ENCODE data around the gene PCID2. TPM values are rescaled to one million over a fixed set of nuclear protein-coding genes. Genes with fewer than 3 reads are reported as not detected.
A peak's percentile ranks its signal among the peaks of the same experiment; 100 is the strongest.
"Not testable (repeated sequence)": the region's sequence is repeated elsewhere in the genome, so short reads cannot be mapped to it uniquely, and the experiment has no call there.

Gene PCID2
- total RNA-seq, 1 donor from 2014 or later = 42.6 TPM

GRCh38 chr13:113167155-113167554 lies 41.3 kb downstream of the PCID2 start:
- DNase-seq (ENCODE audit: low read depth in 2 of 2) = no peak

- no peak for DNase-seq (ENCODE audit: low read depth in 2 of 2)
Observed at GRCh38 chr13:113166681-113167080, 41.8 kb downstream of the PCID2 start.

DNA sequence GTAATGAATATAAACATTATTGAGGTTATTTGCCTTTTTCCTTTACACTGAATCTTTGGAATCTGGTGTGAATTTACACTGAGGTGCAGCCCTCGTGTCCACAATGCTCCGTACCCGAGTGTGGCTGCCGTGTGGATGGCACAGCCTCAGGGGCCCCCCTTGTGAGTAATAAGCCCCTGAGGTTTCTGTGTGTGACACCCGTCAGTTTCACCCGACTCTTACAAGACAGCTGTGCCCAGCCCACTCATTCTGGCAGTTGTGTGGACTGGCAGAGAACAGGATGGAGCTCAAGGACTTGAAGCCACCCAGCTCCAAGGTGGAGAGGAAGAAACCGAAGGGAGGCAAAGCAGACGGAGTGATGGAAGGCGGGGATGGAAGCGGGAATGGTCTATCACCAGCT lies 42.2 kb downstream of the PCID2 start:
- DNase-seq (ENCODE audit: low read depth in 2 of 2) = no peak

DNA sequence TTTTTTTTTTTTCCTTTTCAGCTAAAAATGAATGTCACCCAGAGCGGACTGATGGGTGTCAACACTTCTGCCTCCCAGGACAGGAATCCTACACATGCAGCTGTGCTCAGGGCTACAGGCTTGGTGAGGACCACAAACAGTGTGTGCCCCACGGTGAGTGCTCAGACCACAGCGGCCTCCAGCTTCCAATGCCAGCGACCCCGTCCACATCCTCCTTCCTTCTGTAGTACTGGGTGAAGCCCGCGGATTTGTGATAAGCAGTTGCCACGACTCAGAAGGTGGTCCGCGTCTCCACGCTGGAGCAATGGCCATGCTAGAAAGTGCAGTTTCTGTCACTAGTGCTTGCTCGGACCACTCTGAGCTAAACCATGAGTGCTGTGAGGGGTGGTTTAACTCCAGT lies 44.0 kb downstream of the PCID2 start:
- no peak for DNase-seq (ENCODE audit: low read depth in 2 of 2)

DNA sequence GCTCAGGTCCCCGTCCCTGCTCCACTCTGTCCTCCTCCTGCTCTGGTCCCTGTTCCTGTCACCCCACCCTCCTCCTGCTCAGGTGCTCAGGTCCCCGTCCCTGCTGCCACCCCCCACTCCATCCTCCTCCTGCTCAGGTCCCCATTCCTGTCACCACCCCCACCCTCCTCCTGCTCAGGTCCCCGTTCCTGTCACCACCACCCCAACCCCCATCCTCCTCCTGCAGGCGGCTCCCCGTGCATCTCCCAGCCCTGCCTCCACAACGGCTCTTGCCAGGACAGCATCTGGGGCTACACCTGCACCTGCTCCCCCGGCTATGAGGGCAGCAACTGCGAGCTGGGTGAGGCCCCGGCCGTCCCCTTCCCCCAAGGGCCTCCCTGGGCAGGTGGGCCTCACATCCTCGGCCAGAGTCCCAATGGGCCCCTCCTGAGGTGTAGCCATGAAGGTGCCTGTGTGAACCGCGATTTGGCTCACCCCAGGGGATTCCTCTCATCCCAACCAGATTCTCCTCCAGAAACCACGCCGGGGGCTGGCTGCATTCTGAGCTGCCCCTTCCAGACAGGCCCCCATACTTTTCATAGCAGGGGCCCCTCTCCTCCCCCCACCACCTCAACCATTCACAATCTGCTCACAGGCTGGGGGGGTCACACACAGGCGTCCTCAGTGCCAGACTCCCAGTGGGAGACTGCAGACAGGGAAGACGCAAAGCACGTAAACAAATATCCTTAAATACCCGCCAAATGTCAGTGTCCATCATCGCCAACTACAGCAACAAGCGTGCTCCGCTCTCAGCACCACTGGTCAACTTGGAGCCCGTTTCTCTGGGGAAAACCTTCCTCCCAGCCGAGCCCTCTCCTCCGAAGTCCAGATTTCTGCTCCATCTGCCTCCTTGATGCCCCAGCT lies 45.4 kb downstream of the PCID2 start:
- no peak for DNase-seq (ENCODE audit: low read depth in 2 of 2)

- DNase-seq (ENCODE audit: low read depth in 2 of 2) = not testable (repeated sequence)
Observed at GRCh38 chr13:113161975-113162374, 46.5 kb downstream of the PCID2 start.

GRCh38 chr13:113161433-113161832 lies 47.0 kb downstream of the PCID2 start:
- no peak for DNase-seq (ENCODE audit: low read depth in 2 of 2)

GRCh38 chr13:113160983-113161382 lies 47.5 kb downstream of the PCID2 start:
- no peak for DNase-seq (ENCODE audit: low read depth in 2 of 2)

DNA sequence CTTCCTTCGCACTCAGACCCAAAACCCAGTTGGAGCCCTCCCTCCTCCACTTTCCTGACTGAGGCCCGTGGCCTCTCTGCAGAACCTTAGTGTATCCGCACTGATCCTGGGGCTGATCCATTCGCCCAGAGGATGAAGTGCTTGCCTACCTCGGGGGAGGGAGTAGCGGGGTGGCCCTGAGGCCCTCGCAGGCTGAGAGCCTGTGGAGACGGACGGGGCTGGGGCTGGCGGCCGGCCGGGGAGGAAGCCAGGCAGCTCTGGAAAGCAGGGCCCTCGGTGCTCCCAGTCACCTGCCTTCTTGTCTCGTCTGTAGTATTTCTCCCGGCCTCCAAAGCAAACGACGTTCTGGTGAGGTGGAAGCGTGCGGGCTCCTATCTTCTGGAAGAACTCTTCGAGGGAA lies 48.8 kb downstream of the PCID2 start:
- no peak for DNase-seq (ENCODE audit: low read depth in 2 of 2)

- DNase-seq (ENCODE audit: low read depth in 2 of 2) = no peak
Observed at GRCh38 chr13:113158946-113159345, 49.5 kb downstream of the PCID2 start.

DNA sequence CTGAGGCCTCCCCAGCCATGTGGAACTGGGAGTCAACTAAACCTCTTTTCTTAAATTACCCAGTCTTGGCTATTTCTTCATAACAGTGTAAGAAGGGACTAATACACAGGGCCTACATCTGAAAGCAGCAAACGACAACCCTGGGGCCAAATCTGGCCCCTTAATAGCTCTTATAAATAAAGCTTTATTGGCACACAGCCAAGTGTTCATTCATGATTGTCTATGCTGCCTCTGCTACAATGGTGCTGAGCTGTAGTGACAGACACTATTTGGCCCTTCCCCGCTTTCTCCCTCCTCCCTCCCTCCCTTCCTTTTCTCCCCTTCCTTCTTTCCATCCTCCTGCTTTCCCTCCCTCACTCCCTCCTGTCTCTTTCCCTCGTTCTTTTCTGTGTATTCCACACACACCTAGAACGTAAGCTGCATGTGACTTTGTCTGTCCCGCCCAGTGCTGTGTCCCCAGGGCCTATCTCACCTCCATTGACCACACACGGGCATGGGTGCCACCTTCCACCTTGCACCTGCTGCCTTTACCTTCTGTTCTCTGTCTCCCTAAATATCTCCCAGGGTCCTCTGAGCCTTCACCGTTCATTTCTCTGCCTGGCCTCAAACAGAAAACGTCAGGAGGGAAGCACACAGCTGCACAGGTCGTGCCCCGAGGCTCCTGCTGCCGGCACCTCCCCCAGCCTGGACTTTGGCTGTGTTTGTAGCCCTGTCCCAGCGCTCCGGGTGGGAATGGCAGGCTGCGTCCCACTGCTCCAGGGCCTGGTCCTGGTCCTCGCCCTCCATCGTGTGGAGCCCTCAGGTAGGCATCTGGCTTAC lies 50.3 kb downstream of the PCID2 start, which contains the start of gene PROZ:
Gene PROZ, plus strand, starts transcription at position 720 of the 819 bp plus-strand sequence. Its CDS starts 13 bp downstream, at position 733.
- DNase-seq (ENCODE audit: low read depth in 2 of 2) = no peak

- no peak for DNase-seq (ENCODE audit: low read depth in 2 of 2)
Observed at GRCh38 chr13:113157206-113157928, 51.1 kb downstream of the PCID2 start.

GRCh38 chr13:113155982-113156655 lies 52.4 kb downstream of the PCID2 start:
- no peak for DNase-seq (ENCODE audit: low read depth in 2 of 2)

- no peak for DNase-seq (ENCODE audit: low read depth in 2 of 2)
Observed at GRCh38 chr13:113155201-113155600, 53.3 kb downstream of the PCID2 start.

DNA sequence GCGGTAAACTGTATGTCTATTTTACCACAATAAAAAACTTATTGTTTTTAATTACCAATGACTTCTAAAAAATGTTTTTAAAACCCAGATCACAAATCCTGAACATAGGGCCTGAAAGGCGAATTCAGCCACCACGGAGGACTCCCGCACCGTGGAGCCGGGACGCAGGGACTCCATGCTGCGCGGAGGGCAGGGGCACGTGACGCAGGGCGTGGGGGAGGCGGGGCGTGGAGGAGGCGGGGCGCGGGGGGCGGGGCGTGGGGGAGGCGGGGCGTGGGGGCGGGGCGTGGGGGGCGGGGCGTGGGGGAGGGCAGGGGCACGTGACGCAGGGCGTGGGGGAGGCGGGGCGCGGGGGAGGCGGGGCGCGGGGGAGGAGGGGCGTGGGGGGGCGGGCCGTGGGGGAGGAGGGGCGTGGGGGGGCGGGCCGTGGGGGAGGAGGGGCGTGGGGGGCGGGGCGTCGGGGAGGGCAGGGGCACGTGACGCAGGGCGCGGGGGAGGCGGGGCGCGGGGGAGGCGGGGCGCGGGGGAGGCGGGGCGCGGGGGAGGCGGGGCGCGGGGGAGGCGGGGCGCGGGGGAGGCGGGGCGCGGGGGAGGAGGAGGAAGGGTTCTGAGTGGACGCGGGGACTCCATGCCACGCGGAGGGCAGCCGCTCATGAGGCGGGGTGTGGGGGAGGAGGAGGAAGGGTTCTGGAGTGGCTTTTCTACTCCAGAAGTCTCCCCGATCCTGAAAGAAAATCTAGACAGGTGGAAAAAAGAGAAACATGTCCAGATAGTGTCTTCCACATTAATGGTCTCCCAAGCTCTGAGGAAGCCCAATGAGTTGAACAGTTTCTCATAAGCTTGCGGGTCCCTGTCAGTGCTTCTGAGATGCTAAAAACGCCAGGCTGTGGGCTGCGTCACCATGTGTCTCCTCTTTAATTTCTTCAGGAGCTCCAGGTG lies 54.4 kb downstream of the PCID2 start:
- peak; percentile 33 to 64 for DNase-seq (ENCODE audit: low read depth in 2 of 2)

DNA sequence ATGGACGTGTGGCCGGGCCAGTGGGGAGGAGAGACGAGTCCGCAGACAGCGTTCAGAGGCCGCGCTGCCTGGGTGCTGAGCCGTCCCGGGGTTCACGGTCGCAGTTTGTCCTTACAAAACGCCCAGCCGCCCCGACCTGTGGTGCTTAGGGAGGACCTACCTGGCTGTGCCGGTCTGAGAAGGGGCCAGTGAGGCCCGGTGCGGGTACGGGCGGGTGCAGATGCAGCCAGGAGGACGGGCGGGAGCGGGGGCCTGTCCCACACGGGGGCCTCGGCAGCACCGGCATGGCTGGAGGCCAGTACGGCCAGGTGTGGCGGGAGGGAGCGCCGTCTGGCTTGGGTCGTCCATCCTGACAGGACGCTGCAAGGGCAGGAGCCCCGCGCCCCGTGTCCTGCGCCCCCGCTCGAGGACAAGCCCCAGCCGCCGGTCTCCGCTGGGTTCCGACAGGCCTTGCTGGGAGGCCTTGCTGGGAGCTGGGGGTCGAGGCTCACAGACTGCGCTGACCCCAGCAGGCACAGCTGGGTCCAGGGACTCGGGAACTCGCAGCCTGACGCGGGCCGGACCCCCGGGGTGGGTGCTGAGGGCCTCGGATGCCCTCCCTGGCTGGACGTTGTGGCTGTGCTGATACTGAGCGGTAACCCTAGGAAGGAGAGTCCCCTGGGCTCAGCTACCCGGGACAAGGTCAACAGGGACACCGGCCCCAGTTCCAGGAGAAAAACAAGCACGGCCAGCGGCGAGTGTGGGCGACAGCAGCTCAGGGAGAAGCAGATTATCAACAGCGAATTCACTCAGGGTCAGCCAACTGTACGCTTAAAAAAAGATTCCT lies 55.3 kb downstream of the PCID2 start:
- DNase-seq (ENCODE audit: low read depth in 2 of 2) = peak in 1 of 2 donors; percentile 19

- DNase-seq (ENCODE audit: low read depth in 2 of 2) = no peak
Observed at GRCh38 chr13:113152691-113152983, 55.8 kb downstream of the PCID2 start.

DNA sequence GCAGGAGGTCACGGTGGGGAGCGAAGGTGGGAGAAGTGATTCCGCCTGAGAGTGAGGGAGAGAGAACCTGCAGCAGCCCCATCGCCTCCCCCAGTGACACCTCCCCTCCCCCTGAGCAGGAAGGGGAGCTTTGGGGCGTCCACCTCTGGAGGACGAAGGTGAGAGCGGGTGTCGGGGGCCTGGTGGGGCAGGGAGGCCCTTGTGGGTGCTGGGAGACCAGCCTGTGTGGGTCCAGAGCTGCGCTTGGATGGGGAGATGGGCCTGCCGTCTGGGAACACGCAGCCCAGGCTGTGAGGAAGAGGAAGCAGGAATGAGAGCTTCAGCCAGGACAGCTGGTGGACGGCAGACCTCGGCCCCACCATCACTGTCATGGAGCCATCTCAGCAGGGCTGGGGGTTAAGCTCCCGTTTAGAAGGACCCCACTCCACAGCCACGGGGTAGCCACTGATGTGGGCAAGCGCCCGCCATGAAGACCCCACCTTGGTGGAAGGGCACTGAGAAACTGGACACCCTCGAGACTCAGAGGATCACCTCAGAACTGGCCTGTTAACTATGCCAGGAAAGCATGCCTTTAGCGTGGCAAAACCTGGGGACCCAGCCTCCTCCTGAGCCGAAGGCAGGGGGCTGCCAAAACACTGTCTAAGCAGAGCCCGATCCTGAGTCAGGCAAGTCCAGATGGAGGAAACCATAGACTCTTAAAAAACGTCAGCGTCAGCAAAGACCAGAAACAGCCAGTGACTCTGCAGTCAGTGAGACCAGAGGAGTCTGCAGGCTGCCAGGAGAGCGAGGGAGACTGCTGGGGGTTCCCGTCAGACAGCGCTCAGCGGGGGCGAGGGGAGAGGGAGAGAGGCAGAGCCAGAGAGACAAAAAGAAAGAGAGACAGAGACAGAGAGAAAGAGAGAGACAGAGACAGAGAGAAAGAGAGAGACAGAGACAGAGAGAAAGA lies 56.5 kb downstream of the PCID2 start:
- DNase-seq (ENCODE audit: low read depth in 2 of 2) = no peak

All from dermis microvascular lymphatic vessel endothelial cell (primary cell).